Mesodermal cell (in vitro differentiated cells): Measurements from ENCODE around the gene LRRC53. TPM values are rescaled to one million over a fixed set of nuclear protein-coding genes. Genes with fewer than 3 reads are reported as not detected.

ENCODE experiments used
- H3K27ac ChIP-seq: 2 replicates; pipeline ENCODE4 v1.7.0; 2013; ENCODE audit warnings: mild to moderate bottlenecking, low read depth, low read length, moderate library complexity; ENCODE audit not compliant: severe bottlenecking
- H3K36me3 ChIP-seq: 2 replicates; pipeline ENCODE4 v1.7.1; 2013; ENCODE audit warnings: mild to moderate bottlenecking, low read length, moderate library complexity; ENCODE audit not compliant: control insufficient read depth, insufficient read depth
- H3K4me1 ChIP-seq: one replicate; pipeline ENCODE4 v1.7.1; 2013; ENCODE audit warnings: mild to moderate bottlenecking, low read length; ENCODE audit not compliant: insufficient read depth, control insufficient read depth, poor library complexity, severe bottlenecking
- H3K4me3 ChIP-seq: 2 replicates; pipeline ENCODE4 v1.7.0; 2013; ENCODE audit warnings: low read length, control low read depth, mild to moderate bottlenecking; ENCODE audit not compliant: insufficient read depth, poor library complexity, severe bottlenecking; ENCODE audit errors: extremely low read depth
- H3K9me3 ChIP-seq: 2 replicates; pipeline ENCODE4 v1.7.1; 2013; ENCODE audit warnings: mild to moderate bottlenecking, low read length, moderate library complexity; ENCODE audit not compliant: control insufficient read depth
- WGBS, 2 experiments: methylation state at CpG; one replicate each; pipeline ENCODE4 v1.1.5; 2013; ENCODE audit warnings: missing lambda C conversion rate in 2 of 2; ENCODE audit not compliant: insufficient coverage in 2 of 2; 5-methylcytosine and 5-hydroxymethylcytosine counted together
- polyA plus RNA-seq, 2 experiments: library from polyadenylated mRNA; stranded (reverse); fragments of 50-300 nt; gene quantifications; one replicate each; pipeline ENCODE4 v1.2.3, GENCODE V29; 2013

The LRRC53 gene, protein sequence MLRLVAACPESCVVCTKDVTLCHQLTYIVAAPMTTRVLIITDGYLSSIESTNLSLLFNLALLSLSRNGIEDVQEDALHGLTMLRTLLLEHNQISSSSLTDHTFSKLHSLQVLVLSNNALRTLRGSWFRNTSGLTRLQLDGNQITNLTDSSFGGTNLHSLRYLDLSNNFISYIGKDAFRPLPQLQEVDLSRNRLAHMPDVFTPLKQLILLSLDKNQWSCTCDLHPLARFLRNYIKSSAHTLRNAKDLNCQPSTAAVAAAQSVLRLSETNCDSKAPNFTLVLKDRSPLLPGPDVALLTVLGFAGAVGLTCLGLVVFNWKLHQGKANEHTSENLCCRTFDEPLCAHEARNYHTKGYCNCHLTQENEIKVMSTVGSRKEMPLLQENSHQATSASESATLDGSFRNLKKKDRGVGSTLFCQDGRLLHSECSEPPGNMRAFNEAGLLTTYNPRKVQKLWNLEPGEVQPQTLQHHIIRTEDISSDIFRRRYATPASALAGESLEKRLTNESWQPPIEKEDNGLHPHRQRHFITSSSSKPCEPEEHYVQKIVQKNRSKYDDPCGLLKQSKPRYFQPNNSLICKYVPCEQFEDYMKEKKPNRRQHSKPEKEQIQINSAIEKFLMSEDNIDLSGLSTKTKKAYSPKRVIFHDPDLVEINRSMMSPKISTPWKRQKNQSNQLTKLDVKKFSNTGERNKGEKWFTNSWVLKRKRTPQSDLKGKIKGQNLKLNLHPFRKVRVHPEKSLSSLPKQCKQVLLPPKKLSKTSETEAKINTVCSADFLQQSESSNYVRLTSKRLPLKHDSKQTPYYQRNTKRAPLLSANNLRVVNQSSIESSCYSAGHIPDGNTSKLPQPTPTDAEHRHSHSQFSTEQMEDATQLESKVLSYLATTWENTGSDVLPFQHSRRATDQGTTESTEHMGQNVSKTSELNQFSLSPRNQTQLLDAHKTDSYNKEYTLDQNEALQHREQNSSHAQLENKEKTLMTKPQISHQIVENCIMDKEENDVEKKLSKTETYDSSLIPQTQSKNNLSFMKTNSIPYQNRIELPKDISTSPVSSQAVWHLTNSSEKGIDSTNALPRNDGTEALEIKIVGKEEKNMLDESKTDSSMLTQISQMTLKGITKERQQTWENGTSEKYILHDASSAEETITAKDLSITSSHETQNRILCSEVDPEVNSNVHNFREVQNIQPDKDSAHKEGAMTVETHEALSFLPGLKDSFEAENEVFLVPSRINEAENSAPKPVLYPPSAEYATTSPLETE
- polyA plus RNA-seq (2013, experiment 1 of 2) = not detected
- 0.05 TPM for polyA plus RNA-seq (2013, experiment 2 of 2)

GRCh38 chr1:74512170-74512915 is at the start of gene LRRC53:
TSS of gene LRRC53 (minus strand) at chr1:74512611. CDS start at chr1:74483349, 29,262 bp downstream.
- Histone ChIP-seq H3K9me3 (no peaks in the 10 kb centered on the region), H3K4me3 (no peak within 1 kb of the TSS), H3K4me1 (no peaks in the 10 kb centered on the region), H3K27ac (no peak within 1 kb of the TSS), H3K36me3 (no peaks in the 10 kb centered on the region)
- 68 to 82% methylated on average over 2 of the region's 2 CpGs for WGBS, 2 experiments

DNA sequence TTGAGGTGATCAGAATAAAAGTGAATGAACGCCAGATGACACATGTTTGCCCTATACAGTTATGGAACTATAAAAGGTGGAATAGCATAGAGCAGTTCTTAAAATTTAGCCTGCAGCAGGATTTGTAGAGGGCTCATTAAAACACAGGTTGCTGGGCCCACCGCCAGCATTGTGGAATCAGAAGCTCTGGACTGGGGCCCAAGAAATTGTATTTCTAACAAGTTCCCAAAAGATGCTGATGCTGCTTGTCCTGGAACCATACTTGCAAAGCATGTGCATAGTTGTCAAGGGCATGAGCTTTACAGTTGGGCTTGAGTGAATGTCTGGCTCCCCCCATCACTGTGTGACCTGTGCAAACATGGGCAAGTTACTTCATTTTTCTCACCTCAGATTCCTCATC is 37.5 kb upstream of the LRRC53 start:
- no peaks in the 10 kb centered on the region for H3K36me3 ChIP-seq
- H3K4me3 ChIP-seq = no peak overlapping the region
- WGBS, 2 experiments = 81 to 92% methylated on average over 2 of the region's 2 CpGs
- H3K9me3 ChIP-seq = no peaks in the 10 kb centered on the region
- no peak overlapping the region for H3K27ac ChIP-seq
- H3K4me1 ChIP-seq = no peaks in the 10 kb centered on the region

- Histone ChIP-seq H3K36me3 (no peaks in the 10 kb centered on the region), H3K9me3 (no peaks in the 10 kb centered on the region), H3K4me3 (no peak overlapping the region), H3K27ac (no peak overlapping the region), H3K4me1 (no peaks in the 10 kb centered on the region)
- WGBS, 2 experiments = 80 to 83% methylated on average over 1 of the region's 4 CpGs
Observed at GRCh38 chr1:74548961-74549750, 36.7 kb upstream of the LRRC53 start.

DNA sequence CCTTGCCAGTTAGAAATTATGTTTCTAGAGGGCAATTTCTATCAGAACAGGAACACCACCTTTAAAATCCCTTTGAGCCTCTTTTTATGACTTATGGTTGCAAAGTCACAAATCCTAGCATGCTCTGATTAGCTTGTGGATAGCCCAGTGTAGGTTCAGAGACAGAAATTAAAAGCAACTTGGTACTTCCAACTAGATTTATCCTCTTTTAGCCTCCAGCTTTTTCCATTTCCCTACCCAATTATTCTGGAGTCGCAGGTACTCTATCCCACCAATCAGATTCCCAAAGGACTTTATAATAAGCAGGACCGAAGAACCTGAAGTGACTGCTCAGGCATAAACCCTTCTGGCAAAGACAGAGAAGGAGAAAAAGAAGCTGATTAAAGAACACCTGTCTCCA is 33.4 kb upstream of the LRRC53 start:
- H3K4me3 ChIP-seq = no peak overlapping the region
- 89% methylated on average over 1 of the region's 2 CpGs; no CpG with 5 or more reads in 1 of the 2 experiments for WGBS, 2 experiments
- no peaks in the 10 kb centered on the region for H3K9me3 ChIP-seq
- no peaks in the 10 kb centered on the region for H3K4me1 ChIP-seq
- no peaks in the 10 kb centered on the region for H3K36me3 ChIP-seq
- H3K27ac ChIP-seq = no peak overlapping the region

DNA sequence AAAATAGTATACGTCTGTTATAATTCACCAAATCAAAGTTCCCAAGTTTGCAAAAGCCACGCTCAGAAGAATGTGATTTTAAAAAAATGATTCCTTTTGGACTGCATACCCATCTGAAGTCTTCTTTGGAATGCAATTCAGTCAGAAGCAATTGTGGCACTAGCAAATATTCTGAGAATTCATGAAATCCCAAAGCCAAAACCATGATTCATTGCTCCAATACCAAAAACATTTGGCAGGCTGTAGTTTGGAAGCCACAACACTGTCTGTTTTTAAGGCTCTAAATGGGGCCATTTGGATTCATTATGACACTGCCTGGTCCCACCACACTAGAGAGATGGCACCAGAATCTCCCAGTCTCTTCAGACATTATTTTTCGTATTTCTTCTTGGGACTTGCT is 21.8 kb upstream of the LRRC53 start:
- Histone ChIP-seq H3K27ac (no peak overlapping the region), H3K4me3 (no peak overlapping the region), H3K9me3 (no peaks in the 10 kb centered on the region), H3K4me1 (no peaks in the 10 kb centered on the region), H3K36me3 (no peaks in the 10 kb centered on the region)
- 100% methylated on average over 1 of the region's 3 CpGs; no CpG with 5 or more reads in 1 of the 2 experiments for WGBS, 2 experiments

GRCh38 chr1:74531796-74532195 is 19.4 kb upstream of the LRRC53 start:
- Histone ChIP-seq H3K36me3 (no peaks in the 10 kb centered on the region), H3K4me1 (no peaks in the 10 kb centered on the region), H3K27ac (no peak overlapping the region), H3K4me3 (no peak overlapping the region), H3K9me3 (no peaks in the 10 kb centered on the region)
- no CpG with 5 or more reads among the region's 1 CpG for WGBS, 2 experiments

GRCh38 chr1:74530892-74531291 is 18.5 kb upstream of the LRRC53 start:
- no peak overlapping the region for H3K27ac ChIP-seq
- no peaks in the 10 kb centered on the region for H3K4me1 ChIP-seq
- no peaks in the 10 kb centered on the region for H3K9me3 ChIP-seq
- no peak overlapping the region for H3K4me3 ChIP-seq
- no peaks in the 10 kb centered on the region for H3K36me3 ChIP-seq

- 94 to 100% methylated on average over 4 of the region's 4 CpGs for WGBS, 2 experiments
Observed at GRCh38 chr1:74528123-74528522, 15.7 kb upstream of the LRRC53 start.

GRCh38 chr1:74526708-74527107 is 14.3 kb upstream of the LRRC53 start:
- Histone ChIP-seq H3K36me3 (no peaks in the 10 kb centered on the region), H3K9me3 (no peaks in the 10 kb centered on the region), H3K27ac (no peak overlapping the region), H3K4me1 (no peaks in the 10 kb centered on the region), H3K4me3 (no peak overlapping the region)
- WGBS, 2 experiments = 75 to 100% methylated on average over 1 of the region's 2 CpGs

More at GRCh38 chr1:74528123-74528522, 15.7 kb upstream of the LRRC53 start:
- Histone ChIP-seq H3K9me3 (no peaks in the 10 kb centered on the region), H3K4me1 (no peaks in the 10 kb centered on the region), H3K4me3 (no peak overlapping the region), H3K36me3 (no peaks in the 10 kb centered on the region), H3K27ac (no peak overlapping the region)
